Mucosa of rectum (tissue), 2 donors: ENCODE measurements around the gene SMIM27.
"Not testable (repeated sequence)": the region's sequence is repeated elsewhere in the genome, so short reads cannot be mapped to it uniquely, and the experiment has no call there.

Source experiments
- H3K27ac ChIP-seq, 2 donors: one replicate each; pipeline ENCODE4 v1.7.0; 2013; ENCODE audit warnings: inconsistent platforms in 2 of 2, low read depth in 2 of 2, low read length in 2 of 2
- H3K27me3 ChIP-seq, 2 donors: one replicate each; pipeline ENCODE4 v1.7.0; 2013; ENCODE audit warnings: low read length in 2 of 2; ENCODE audit not compliant: control insufficient read depth in 2 of 2, insufficient read depth in 2 of 2
- H3K36me3 ChIP-seq, 2 donors: one replicate each; pipeline ENCODE4 v1.7.0; 2013; ENCODE audit warnings: low read length in 2 of 2; ENCODE audit not compliant: control insufficient read depth in 2 of 2, insufficient read depth in 2 of 2
- H3K4me1 ChIP-seq, 2 donors: one replicate each; pipeline ENCODE4 v1.7.0; 2013; ENCODE audit warnings: low read length in 2 of 2, mild to moderate bottlenecking in 1 of 2; ENCODE audit not compliant: control insufficient read depth in 2 of 2, insufficient read depth in 2 of 2
- H3K4me3 ChIP-seq, 2 donors: one replicate each; pipeline ENCODE4 v1.7.0; 2013; ENCODE audit warnings: low read length in 2 of 2
- H3K9ac ChIP-seq, 2 donors: one replicate each; pipeline ENCODE4 v1.7.0; 2013; ENCODE audit warnings: low read length in 2 of 2, low read depth in 1 of 2, mild to moderate bottlenecking in 1 of 2
- H3K9me3 ChIP-seq, 2 donors: one replicate each; pipeline ENCODE4 v1.7.0; 2013; ENCODE audit warnings: low read length in 2 of 2; ENCODE audit not compliant: control insufficient read depth in 2 of 2
- donor health status: healthy.
- donor health status: Normal muscosa, but diverticular disease.

Gene SMIM27

GRCh38 chr9:32552172-32552872 is at the start of gene SMIM27, which contains the start of gene TOPORS:
TSS of gene SMIM27 (plus strand) at chr9:32552327. CDS start at chr9:32552435, 108 bp downstream.
TSS of gene TOPORS (minus strand) at chr9:32552586. CDS start at chr9:32552436, 150 bp downstream.
- H3K9ac ChIP-seq = peak within 1 kb of the TSS; percentile 81 to 95
- no peaks in the 10 kb centered on the region for H3K36me3 ChIP-seq
- H3K4me3 ChIP-seq = peak within 1 kb of the TSS; percentile 84 to 96

GRCh38 chr9:32502464-32502863 is 49.7 kb upstream of the SMIM27 start:
- H3K4me1 ChIP-seq = no peaks in the 10 kb centered on the region

More at GRCh38 chr9:32552172-32552872, at the start of gene SMIM27, which contains the start of gene TOPORS:
- Histone ChIP-seq H3K27me3 (no peaks in the 10 kb centered on the region), H3K27ac (peak within 1 kb of the TSS; percentile 90 to 96), H3K9me3 (no peaks in the 10 kb centered on the region), H3K4me1 (peaks cover 6% of the 10 kb centered on the region in 2 donors)

GRCh38 chr9:32503008-32503407 is 49.1 kb upstream of the SMIM27 start:
- Histone ChIP-seq H3K4me3 (no peak overlapping the region), H3K9me3 (no peaks in the 10 kb centered on the region), H3K4me1 (no peaks in the 10 kb centered on the region), H3K36me3 (peaks cover 4 to 10% of the 10 kb centered on the region in 2 donors), H3K9ac (no peak overlapping the region), H3K27ac (no peak overlapping the region), H3K27me3 (no peaks in the 10 kb centered on the region)

More at GRCh38 chr9:32502464-32502863, 49.7 kb upstream of the SMIM27 start:
- Histone ChIP-seq H3K4me3 (no peak overlapping the region), H3K36me3 (peaks cover 6 to 12% of the 10 kb centered on the region in 2 donors), H3K9me3 (no peaks in the 10 kb centered on the region), H3K27ac (no peak overlapping the region), H3K27me3 (no peaks in the 10 kb centered on the region), H3K9ac (no peak overlapping the region)

- H3K4me1 ChIP-seq = no peaks in the 10 kb centered on the region
- H3K36me3 ChIP-seq = no peaks in the 10 kb centered on the region
- H3K9me3 ChIP-seq = no peaks in the 10 kb centered on the region
- H3K27ac ChIP-seq = no peak overlapping the region
- no peak overlapping the region for H3K9ac ChIP-seq
- H3K4me3 ChIP-seq = no peak overlapping the region
- no peaks in the 10 kb centered on the region for H3K27me3 ChIP-seq
Observed at GRCh38 chr9:32508728-32509127, 43.4 kb upstream of the SMIM27 start.

- no peaks in the 10 kb centered on the region for H3K9me3 ChIP-seq
- no peak overlapping the region for H3K4me3 ChIP-seq
- no peaks in the 10 kb centered on the region for H3K36me3 ChIP-seq
- no peak overlapping the region for H3K27ac ChIP-seq
- no peaks in the 10 kb centered on the region for H3K27me3 ChIP-seq
- no peaks in the 10 kb centered on the region for H3K4me1 ChIP-seq
- H3K9ac ChIP-seq = no peak overlapping the region
Observed at GRCh38 chr9:32516241-32516640, 35.9 kb upstream of the SMIM27 start.

- Histone ChIP-seq H3K36me3 (no peaks in the 10 kb centered on the region), H3K9ac (no peak overlapping the region), H3K9me3 (no peaks in the 10 kb centered on the region), H3K27ac (no peak overlapping the region), H3K27me3 (no peaks in the 10 kb centered on the region), H3K4me1 (no peaks in the 10 kb centered on the region), H3K4me3 (no peak overlapping the region)
Observed at GRCh38 chr9:32518276-32518675, 33.9 kb upstream of the SMIM27 start.

- no peaks in the 10 kb centered on the region for H3K27me3 ChIP-seq
- H3K4me3 ChIP-seq = no peak overlapping the region
- H3K27ac ChIP-seq = no peak overlapping the region
- H3K9ac ChIP-seq = no peak overlapping the region
- no peaks in the 10 kb centered on the region for H3K36me3 ChIP-seq
- no peaks in the 10 kb centered on the region for H3K9me3 ChIP-seq
- peaks cover 7 to 10% of the 10 kb centered on the region in 2 donors for H3K4me1 ChIP-seq
Observed at GRCh38 chr9:32523910-32524309, 28.2 kb upstream of the SMIM27 start.

GRCh38 chr9:32524558-32524891 is 27.6 kb upstream of the SMIM27 start:
- H3K9ac ChIP-seq, H3K27me3 ChIP-seq, H3K36me3 ChIP-seq, H3K27ac ChIP-seq, H3K9me3 ChIP-seq, H3K4me1 ChIP-seq: not testable (repeated sequence)
- H3K4me3 ChIP-seq = peak overlapping the region in 1 of 2 donors; percentile 98

GRCh38 chr9:32524892-32525708 is 27.0 kb upstream of the SMIM27 start:
- Histone ChIP-seq H3K9me3 (no peaks in the 10 kb centered on the region), H3K27ac (peak overlapping the region; percentile 83 to 87), H3K4me3 (peak overlapping the region; percentile 79 to 98), H3K4me1 (peaks cover 7 to 10% of the 10 kb centered on the region in 2 donors), H3K36me3 (no peaks in the 10 kb centered on the region), H3K9ac (peak overlapping the region; percentile 52 to 54), H3K27me3 (no peaks in the 10 kb centered on the region)

- Histone ChIP-seq H3K27ac (peak overlapping the region; percentile 83 to 87), H3K36me3 (no peaks in the 10 kb centered on the region), H3K9me3 (no peaks in the 10 kb centered on the region), H3K4me3 (peak overlapping the region; percentile 79 to 98), H3K27me3 (no peaks in the 10 kb centered on the region), H3K9ac (peak overlapping the region; percentile 52 to 54), H3K4me1 (peaks cover 7 to 10% of the 10 kb centered on the region in 2 donors)
Observed at GRCh38 chr9:32525709-32526030, 26.5 kb upstream of the SMIM27 start.
